Measurements from ENCODE around the gene RANBP3. TPM values are rescaled to one million over a fixed set of nuclear protein-coding genes. Genes with fewer than 3 reads are reported as not detected.
A peak's percentile ranks its signal among the peaks of the same experiment; 100 is the strongest.

Gene RANBP3
- total and polyA plus RNA-seq, 2 of the 8 experiments (the other 6 are each of a cell fraction or from before 2014, with no cell fraction given): 95.4 to 122 TPM

GRCh38 chr19:5960005-5961001, 17.6 kb downstream of the RANBP3 start:
- Histone ChIP-seq H3K4me2 (ENCODE audit: insufficient read depth in 1 of 2, low read depth in 2 of 2, low read length in 2 of 2) (no peak overlapping the region), H2BK12ac (ENCODE audit: low read depth, low read length) (no peak overlapping the region), H3K56ac (replicated peaks; ENCODE audit: insufficient read length, low read depth, low read length) (no peak overlapping the region), H4K20me1 (replicated peaks in 1 of 2; ENCODE audit: control insufficient read depth in 1 of 2, insufficient read depth in 2 of 2, low read length in 2 of 2) (peaks cover 50 to 55% of the 10 kb centered on the region in 2 experiments), H3K36me3 (ENCODE audit: control insufficient read depth in 2 of 4, insufficient read depth in 4 of 4, low read length in 3 of 4) (no peaks in the 10 kb centered on the region), H2BK15ac (ENCODE audit: low read length) (no peak overlapping the region), H3K23ac (ENCODE audit: insufficient read length) (no peak overlapping the region), H3K79me1 (ENCODE audit: low read depth, low read length) (peaks cover 49% of the 10 kb centered on the region), H3K4ac (replicated peaks; ENCODE audit: insufficient read length, low read depth, low read length) (peak overlapping the region; percentile 33), H2AK5ac (ENCODE audit: low read depth, low read length) (no peak overlapping the region), H4K5ac (ENCODE audit: insufficient read length, low read depth, low read length) (no peak overlapping the region), H2AFZ (ENCODE audit: low read length) (no peak overlapping the region), H2BK5ac (ENCODE audit: low read depth, low read length) (no peak overlapping the region), H3K9me3 (ENCODE audit: insufficient read depth in 2 of 2, low read depth in 1 of 2, low read length in 1 of 2) (no peaks in the 10 kb centered on the region), H4K8ac (ENCODE audit: extremely low read depth, insufficient read depth, low read length) (no peak overlapping the region), H3K79me2 (ENCODE audit: control insufficient read depth in 1 of 2, insufficient read depth in 2 of 2, low read length in 2 of 2) (peaks cover 17 to 96% of the 10 kb centered on the region in 2 experiments), H3K4me3 (ENCODE audit: extremely low read depth in 1 of 4, insufficient read depth in 2 of 4, low read depth in 3 of 4, low read length in 4 of 4) (no peak overlapping the region), H3K27me3 (replicated peaks in 1 of 4; ENCODE audit: control insufficient read depth in 3 of 4, extremely low read depth in 1 of 4, insufficient read depth in 3 of 4, low read length in 3 of 4) (no peaks in the 10 kb centered on the region; a peak in 1 of 7 replicates), H3K27ac (ENCODE audit: low read depth, low read length) (no peak overlapping the region), H3K18ac (ENCODE audit: extremely low read depth, low read length) (no peak overlapping the region), H2BK20ac (ENCODE audit: low read length) (no peak overlapping the region), H4K91ac (replicated peaks; ENCODE audit: insufficient read length, low read length) (no peak overlapping the region), H3K23me2 (ENCODE audit: low read depth, low read length) (no peaks in the 10 kb centered on the region), H3K14ac (ENCODE audit: insufficient read length) (no peak overlapping the region), H2BK120ac (replicated peaks; ENCODE audit: low read depth, low read length) (no peak overlapping the region), H3K9ac (replicated peaks in 1 of 4; ENCODE audit: extremely low read depth in 1 of 4, low read depth in 3 of 4, low read length in 3 of 4) (no peak overlapping the region), H3K4me1 (replicated peaks in 1 of 4; ENCODE audit: control insufficient read depth in 3 of 4, insufficient read depth in 4 of 4, low read length in 3 of 4) (peaks cover 7 to 32% (median 15%) of the 10 kb centered on the region in 4 experiments)
- ChIA-PET POLR2A (ENCODE audit: partially characterized antibody) (interaction anchor here (0.6 to 2.7 kb wide), 2 partner anchors 9 to 92 kb away, joined by 3 to 11 read pairs; no protein-coding TSS in a partner anchor), CTCF (ENCODE audit: partially characterized antibody) (interaction anchor here (0.6 to 5.8 kb wide), 7 partner anchors 7 to 156 kb away, joined by 3 to 43 read pairs (median 3); no protein-coding TSS in a partner anchor)
- WGBS, 2 experiments (ENCODE audit: extremely low coverage in 1 of 2, insufficient coverage in 1 of 2, insufficient read length in 1 of 2, insufficient replicate concordance in 2 of 2, low coverage in 1 of 2, low lambda C conversion rate in 2 of 2, missing lambda C conversion rate in 1 of 2): 89% methylated on average over 18 of the region's 18 CpGs; no CpG with 5 or more reads in 1 of the 2 experiments
- DNase-seq (ENCODE audit: low read depth in 1 of 2, low spot score in 2 of 2) (no peak), FAIRE-seq (no peak)
- no peak for TF ChIP-seq MAX (IDR thresholded peaks at IDR 0.05)
- no peak for TF ChIP-seq EGR1 (IDR thresholded peaks at IDR 0.05; ENCODE audit: borderline replicate concordance, low read depth, low read length)
- no peak for TF ChIP-seq BCL11A (IDR thresholded peaks at IDR 0.05; ENCODE audit: low read depth in 2 of 2, low read length in 2 of 2)
- TF ChIP-seq RBBP5 (IDR thresholded peaks at IDR 0.05; ENCODE audit: borderline replicate concordance, low read depth, low read length): no peak
- TF ChIP-seq ATF3 (IDR thresholded peaks at IDR 0.05; ENCODE audit: insufficient read depth, low read depth, low read length): no peak
- no peak for TF ChIP-seq JUN (IDR thresholded peaks at IDR 0.05; ENCODE audit: low read depth, low read length)
- no peak for TF ChIP-seq MAFK (IDR thresholded peaks at IDR 0.05; ENCODE audit: low read depth, low read length)
- TF ChIP-seq USF2 (IDR thresholded peaks at IDR 0.05; ENCODE audit: low read length): no peak
- no peak for TF ChIP-seq TAF1 (IDR thresholded peaks at IDR 0.05; ENCODE audit: low read depth, low read length)

Data from H1 (cell line).